Measurements from ENCODE around the gene CHRM4. TPM values are rescaled to one million over a fixed set of nuclear protein-coding genes. Genes with fewer than 3 reads are reported as not detected.

CHRM4 gene
- total and polyA plus RNA-seq, 12 donors, result 0.14 to 0.81 (median 0.39) TPM; not detected in 6

GRCh38 chr11:46352063-46352841 is 39.3 kb downstream of the CHRM4 start:
- Histone ChIP-seq H3K4me3 (peak overlapping the region in 1 of 4 donors; percentile 41), H3K27ac (peak overlapping the region in 2 of 5 donors; percentile 10 to 47)
- WGBS, 4 donors, result 37 to 48% (median 39%) methylated on average over 11 to 33 of the region's 33 CpGs

DNA sequence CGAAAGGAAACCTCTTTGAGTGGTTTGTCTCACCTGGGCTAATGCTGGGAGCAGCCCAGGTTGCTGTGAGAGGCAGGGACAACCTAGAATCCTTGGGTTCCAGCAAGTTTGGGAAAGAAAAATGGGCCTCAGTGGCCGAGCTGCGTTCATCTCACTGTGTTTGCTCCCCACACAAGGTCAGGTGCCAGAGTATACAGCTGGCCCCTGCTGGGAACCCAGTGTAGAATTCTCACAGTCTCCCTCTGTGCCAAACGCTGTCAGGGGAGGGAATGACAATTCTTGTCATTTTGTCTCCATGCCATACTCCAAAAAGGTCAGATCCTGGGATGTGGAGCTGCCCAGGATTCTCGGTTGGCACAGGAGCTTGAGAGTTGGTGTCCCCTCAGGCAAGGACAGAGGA is 40.0 kb downstream of the CHRM4 start:
- WGBS, 4 donors, result 29 to 56% (median 44%) methylated on average over 3 to 5 of the region's 5 CpGs
- DNase-seq, result no peak
- no peaks in the 10 kb centered on the region for H3K27me3 ChIP-seq
- no peak overlapping the region for H3K4me3 ChIP-seq
- no peaks in the 10 kb centered on the region for H3K36me3 ChIP-seq (replicated peaks in 1 of 2)
- peaks cover 28 to 43% of the 10 kb centered on the region in 2 donors for H3K4me1 ChIP-seq (replicated peaks in 1 of 2)
- H3K27ac ChIP-seq, result peak overlapping the region in 2 of 5 donors; percentile 10 to 47
- H3K9me3 ChIP-seq (replicated peaks in 1 of 3), result no peaks in the 10 kb centered on the region
- TF ChIP-seq CTCF (IDR thresholded peaks at IDR 0.05), result no peak
- TF ChIP-seq POLR2A (IDR thresholded peaks at IDR 0.05), result no peak
- intact Hi-C loops (cut with DNase I), result no loop called here

More at GRCh38 chr11:46352063-46352841, 39.3 kb downstream of the CHRM4 start:
- TF ChIP-seq POLR2A (IDR thresholded peaks at IDR 0.05) (no peak), CTCF (IDR thresholded peaks at IDR 0.05) (peak; percentile 85 to 95 (median 90))
- Histone ChIP-seq H3K27me3 (no peaks in the 10 kb centered on the region), H3K4me1 (replicated peaks in 1 of 2) (peaks cover 28 to 39% of the 10 kb centered on the region in 2 donors), H3K9me3 (replicated peaks in 1 of 3) (no peaks in the 10 kb centered on the region), H3K36me3 (replicated peaks in 1 of 2) (no peaks in the 10 kb centered on the region)
- peak in 6 of 7 donors; percentile 63 to 79 (median 73) for DNase-seq
- intact Hi-C loops (cut with DNase I), result no loop called here

DNA sequence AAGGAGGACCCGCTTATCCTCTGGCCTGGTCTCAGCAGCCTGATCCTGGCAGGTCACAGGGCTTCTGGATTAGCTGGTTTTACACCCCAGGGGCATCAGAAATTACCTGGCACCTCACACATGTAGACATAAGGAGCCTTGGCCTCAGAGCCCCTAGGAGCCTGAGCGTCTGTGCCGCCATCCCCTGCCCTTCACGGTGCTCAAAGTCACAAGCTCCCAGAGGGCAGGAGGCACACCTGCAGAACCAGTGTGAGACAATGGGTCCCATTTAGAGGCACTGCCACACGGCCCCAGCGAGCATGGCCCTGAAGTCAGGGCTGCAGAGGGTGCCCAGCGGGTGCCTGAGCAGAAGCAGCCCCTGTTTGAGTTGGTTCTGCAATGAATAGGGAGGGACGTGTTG is 40.4 kb downstream of the CHRM4 start:
- H3K4me1 ChIP-seq (replicated peaks in 1 of 2), result peaks cover 28 to 43% of the 10 kb centered on the region in 2 donors

GRCh38 chr11:46350695-46351094 is 40.9 kb downstream of the CHRM4 start:
- H3K27me3 ChIP-seq, result no peaks in the 10 kb centered on the region
- H3K36me3 ChIP-seq (replicated peaks in 1 of 2), result no peaks in the 10 kb centered on the region
- intact Hi-C loops (cut with DNase I), result no loop called here
- DNase-seq, result no peak
- peaks cover 28 to 43% of the 10 kb centered on the region in 2 donors for H3K4me1 ChIP-seq (replicated peaks in 1 of 2)
- no peak overlapping the region for H3K4me3 ChIP-seq
- WGBS, 4 donors, result 59 to 70% (median 63%) methylated on average over 3 of the region's 3 CpGs
- H3K9me3 ChIP-seq (replicated peaks in 1 of 3), result no peaks in the 10 kb centered on the region
- H3K27ac ChIP-seq, result no peak overlapping the region
- TF ChIP-seq POLR2A (IDR thresholded peaks at IDR 0.05), result no peak
- TF ChIP-seq CTCF (IDR thresholded peaks at IDR 0.05), result no peak

More for the DNA sequence above, 40.4 kb downstream of the CHRM4 start:
- Histone ChIP-seq H3K36me3 (replicated peaks in 1 of 2) (no peaks in the 10 kb centered on the region), H3K4me3 (no peak overlapping the region), H3K27ac (peak overlapping the region in 1 of 5 donors; percentile 47), H3K27me3 (no peaks in the 10 kb centered on the region), H3K9me3 (replicated peaks in 1 of 3) (no peaks in the 10 kb centered on the region)
- DNase-seq, result no peak
- 63 to 84% (median 77%) methylated on average over 1 to 8 of the region's 8 CpGs for WGBS, 4 donors
- intact Hi-C loops (cut with DNase I), result no loop called here
- TF ChIP-seq CTCF (IDR thresholded peaks at IDR 0.05), result no peak
- TF ChIP-seq POLR2A (IDR thresholded peaks at IDR 0.05), result no peak
